OCI-LY7 (cell line): ENCODE results near the gene NPY2R. TPM values are rescaled to one million over a fixed set of nuclear protein-coding genes. Genes with fewer than 3 reads are reported as not detected.

Source experiments
- BruUV-seq: library from RNA; stranded (reverse); fragments of 400-500 nt; replicated peaks from 2 replicates; lab custom pipeline; 2021; lab: Mats Ljungman, UMichigan
- CTCF ChIA-PET: fragments of 300-600 bp; sonication (Branson Sonifier 250); formaldehyde crosslinking; loops from one replicate; lab custom pipeline; 2022; ENCODE audit warnings: antibody characterized with exemption; ENCODE audit not compliant: unreplicated experiment; lab: Charles Lee
- POLR2A ChIA-PET: fragments of 300-600 bp; sonication (Branson Sonifier 250); formaldehyde crosslinking; loops from one replicate; lab custom pipeline; 2022; ENCODE audit warnings: antibody characterized with exemption; lab: Charles Lee
- DNase-seq: peaks from one replicate; pipeline ENCODE4 v3.0.0-alpha.2; 2015; ENCODE audit warnings: low spot score
- H2AFZ ChIP-seq: fragments of 200-600 bp; sonication (generic), shearing (Covaris generic); 2 replicates; pipeline ENCODE4 v1.6.1; 2014; ENCODE audit warnings: mild to moderate bottlenecking, antibody characterized with exemption, low read length, moderate library complexity
- H3K27ac ChIP-seq: fragments of 200-600 bp; sonication (generic); 2 replicates; pipeline ENCODE4 v1.5.1; 2014; ENCODE audit warnings: mixed run types, low read depth, mild to moderate bottlenecking, moderate library complexity, low read length, inconsistent platforms; ENCODE audit not compliant: poor library complexity, severe bottlenecking
- H3K36me3 ChIP-seq: fragments of 200-600 bp; sonication (generic); 2 replicates; pipeline ENCODE4 v1.6.1; 2014; ENCODE audit warnings: mild to moderate bottlenecking, antibody characterized with exemption, low read length, moderate library complexity, mixed read lengths; ENCODE audit not compliant: insufficient read depth
- H3K4me1 ChIP-seq: fragments of 200-600 bp; sonication (generic); 2 replicates; pipeline ENCODE4 v1.5.1; 2014; ENCODE audit warnings: mild to moderate bottlenecking, low read length; ENCODE audit not compliant: insufficient read depth, poor library complexity, severe bottlenecking
- H3K4me2 ChIP-seq: fragments of 200-600 bp; sonication (generic); 2 replicates; pipeline ENCODE4 v1.6.1; 2014; ENCODE audit warnings: mild to moderate bottlenecking, low read length
- H3K4me3 ChIP-seq: fragments of 200-600 bp; sonication (generic); 2 replicates; pipeline ENCODE4 v1.5.1; 2014; ENCODE audit warnings: mild to moderate bottlenecking, low read depth, low read length; ENCODE audit not compliant: poor library complexity, severe bottlenecking
- H3K79me2 ChIP-seq: fragments of 200-600 bp; sonication (generic); 2 replicates; pipeline ENCODE4 v1.6.1; 2016; ENCODE audit warnings: low read depth, mild to moderate bottlenecking, low read length, moderate library complexity, mixed read lengths; ENCODE audit not compliant: insufficient read depth
- H3K9me2 ChIP-seq: fragments of 200-600 bp; sonication (generic); 2 replicates; pipeline ENCODE4 v1.6.1; 2016; ENCODE audit warnings: mild to moderate bottlenecking, low read length, mixed read lengths; ENCODE audit not compliant: insufficient read depth
- H3K9me3 ChIP-seq: fragments of 200-600 bp; sonication (generic); 2 replicates; pipeline ENCODE4 v1.6.1; 2014; ENCODE audit warnings: mild to moderate bottlenecking, mixed run types, low read length, mixed read lengths
- H4K20me1 ChIP-seq: fragments of 200-600 bp; sonication (generic); 2 replicates; pipeline ENCODE4 v1.6.1; 2014; ENCODE audit warnings: mild to moderate bottlenecking, antibody characterized with exemption, low read length, moderate library complexity, mixed read lengths; ENCODE audit not compliant: insufficient read depth
- EZH2phosphoT487 ChIP-seq: fragments of 200-600 bp; sonication (generic); IDR thresholded peaks from 2 replicates; pipeline ENCODE4 v1.6.1; 2018; ENCODE audit warnings: low read depth, borderline replicate concordance, mild to moderate bottlenecking, mixed run types, antibody characterized with exemption, low read length, moderate library complexity, mixed read lengths
- intact Hi-C: fragments of 100-400 bp; cut with micrococcal nuclease; formaldehyde crosslinking; loops from one replicate; pipeline ENCODE4 v1.10.0; 2022; ENCODE audit not compliant: unreplicated experiment
- total RNA-seq, 2 experiments: library from RNA; depleted of rRNA in 1 of 2; stranded (reverse); fragments of >200 nt in 1 of 2; shearing (Covaris generic) in 1 of 2; gene quantifications; 2 replicates each; pipeline ENCODE4 v1.2.3, GENCODE V29; 2014 to 2022
- TF ChIP-seq, protein P1 (sequence below): fragments of 200-600 bp; sonication (generic); conservative IDR thresholded peaks from 2 replicates; pipeline ENCODE4 v1.5.1; 2014; ENCODE audit warnings: mild to moderate bottlenecking, antibody characterized with exemption, low read length, moderate library complexity, mixed read lengths

Gene NPY2R
- total RNA-seq, 2 experiments from 2014 or later = not detected

GRCh38 chr4:155232432-155232831 is 24.0 kb downstream of the NPY2R start:
- BruUV-seq = no TSS peak
- TF ChIP-seq, protein P1, sequence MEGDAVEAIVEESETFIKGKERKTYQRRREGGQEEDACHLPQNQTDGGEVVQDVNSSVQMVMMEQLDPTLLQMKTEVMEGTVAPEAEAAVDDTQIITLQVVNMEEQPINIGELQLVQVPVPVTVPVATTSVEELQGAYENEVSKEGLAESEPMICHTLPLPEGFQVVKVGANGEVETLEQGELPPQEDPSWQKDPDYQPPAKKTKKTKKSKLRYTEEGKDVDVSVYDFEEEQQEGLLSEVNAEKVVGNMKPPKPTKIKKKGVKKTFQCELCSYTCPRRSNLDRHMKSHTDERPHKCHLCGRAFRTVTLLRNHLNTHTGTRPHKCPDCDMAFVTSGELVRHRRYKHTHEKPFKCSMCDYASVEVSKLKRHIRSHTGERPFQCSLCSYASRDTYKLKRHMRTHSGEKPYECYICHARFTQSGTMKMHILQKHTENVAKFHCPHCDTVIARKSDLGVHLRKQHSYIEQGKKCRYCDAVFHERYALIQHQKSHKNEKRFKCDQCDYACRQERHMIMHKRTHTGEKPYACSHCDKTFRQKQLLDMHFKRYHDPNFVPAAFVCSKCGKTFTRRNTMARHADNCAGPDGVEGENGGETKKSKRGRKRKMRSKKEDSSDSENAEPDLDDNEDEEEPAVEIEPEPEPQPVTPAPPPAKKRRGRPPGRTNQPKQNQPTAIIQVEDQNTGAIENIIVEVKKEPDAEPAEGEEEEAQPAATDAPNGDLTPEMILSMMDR = no peak
- TF ChIP-seq EZH2phosphoT487 = no peak
- intact Hi-C loops = no loop called here

GRCh38 chr4:155234206-155234605 is 25.8 kb downstream of the NPY2R start:
- intact Hi-C loops = no loop called here
- CTCF ChIA-PET = no interaction called here
- H3K9me3 ChIP-seq = no peaks in the 10 kb centered on the region
- POLR2A ChIA-PET = interaction anchor here (0.6 kb wide), 1 partner anchor 40 kb away, joined by 3 read pairs; no protein-coding TSS in a partner anchor
- no peaks in the 10 kb centered on the region for H3K9me2 ChIP-seq
- no peaks in the 10 kb centered on the region for H3K79me2 ChIP-seq
- no peak overlapping the region for H3K4me2 ChIP-seq
- H3K27ac ChIP-seq = no peak overlapping the region
- H3K4me1 ChIP-seq = no peaks in the 10 kb centered on the region
- H4K20me1 ChIP-seq = no peaks in the 10 kb centered on the region
- no peak overlapping the region for H3K4me3 ChIP-seq
- no peaks in the 10 kb centered on the region for H3K36me3 ChIP-seq
- H2AFZ ChIP-seq = no peak overlapping the region
- TF ChIP-seq, protein P1 = no peak
- no peak for TF ChIP-seq EZH2phosphoT487
- DNase-seq = no peak
- no TSS peak for BruUV-seq

More at GRCh38 chr4:155232432-155232831, 24.0 kb downstream of the NPY2R start:
- Histone ChIP-seq H4K20me1 (no peaks in the 10 kb centered on the region), H3K9me2 (no peaks in the 10 kb centered on the region), H3K4me3 (no peak overlapping the region), H3K4me2 (no peak overlapping the region), H3K9me3 (no peaks in the 10 kb centered on the region), H3K4me1 (no peaks in the 10 kb centered on the region), H3K36me3 (no peaks in the 10 kb centered on the region), H3K27ac (no peak overlapping the region), H3K79me2 (no peaks in the 10 kb centered on the region), H2AFZ (no peak overlapping the region)
- no peak for DNase-seq
- ChIA-PET POLR2A (no interaction called here), CTCF (no interaction called here)

- POLR2A ChIA-PET = no interaction called here
- no peaks in the 10 kb centered on the region for H3K79me2 ChIP-seq
- BruUV-seq = no TSS peak
- H3K9me3 ChIP-seq = no peaks in the 10 kb centered on the region
- H3K27ac ChIP-seq = no peak overlapping the region
- DNase-seq = no peak
- no peak overlapping the region for H3K4me3 ChIP-seq
- TF ChIP-seq, protein P1 = no peak
- TF ChIP-seq EZH2phosphoT487 = no peak
- H3K4me1 ChIP-seq = no peaks in the 10 kb centered on the region
- no peaks in the 10 kb centered on the region for H3K9me2 ChIP-seq
- CTCF ChIA-PET = no interaction called here
- no peak overlapping the region for H2AFZ ChIP-seq
- intact Hi-C loops = no loop called here
- no peak overlapping the region for H3K4me2 ChIP-seq
- H4K20me1 ChIP-seq = no peaks in the 10 kb centered on the region
- H3K36me3 ChIP-seq = no peaks in the 10 kb centered on the region
Measured at GRCh38 chr4:155237567-155237966, 29.1 kb downstream of the NPY2R start.
